Nephron (organoid): ENCODE measurements around the gene COL16A1.
A peak's percentile ranks its signal among the peaks of the same experiment; 100 is the strongest.

ENCODE experiments used
- H3K27ac Mint-ChIP-seq, 3 experiments: 2 replicates each; pipeline ENCODE4 v1.8.0; 2020; ENCODE audit warnings: mixed read lengths in 3 of 3, mild to moderate bottlenecking in 2 of 3, moderate library complexity in 1 of 3
- H3K27me3 Mint-ChIP-seq: 2 replicates; pipeline ENCODE4 v1.8.0; 2021; ENCODE audit warnings: low read depth, mild to moderate bottlenecking, moderate library complexity, mixed read lengths
- H3K36me3 Mint-ChIP-seq: 2 replicates; pipeline ENCODE4 v1.8.0; 2020; ENCODE audit warnings: low read depth, mixed read lengths
- H3K4me1 Mint-ChIP-seq: 2 replicates; pipeline ENCODE4 v1.8.0; 2020; ENCODE audit warnings: mixed read lengths
- H3K4me3 Mint-ChIP-seq, 3 experiments: 2 replicates each; pipeline ENCODE4 v1.8.0; 2020; ENCODE audit warnings: mild to moderate bottlenecking in 3 of 3, mixed read lengths in 3 of 3, moderate library complexity in 2 of 3
- H3K9me3 Mint-ChIP-seq: 2 replicates; pipeline ENCODE4 v1.8.0; 2020; ENCODE audit warnings: mixed read lengths
- CTCF ChIP-seq, 3 experiments: fragments of 200-600 bp; sonication (generic); IDR thresholded peaks; one replicate each; pipeline ENCODE4 v1.5.0; 2021; ENCODE audit warnings: antibody characterized with exemption in 3 of 3; ENCODE audit not compliant: unreplicated experiment in 3 of 3

Gene COL16A1

GRCh38 chr1:31655104-31655503, 48.7 kb downstream of the COL16A1 start:
- H3K27ac Mint-ChIP-seq: peak overlapping the region in 2 of 3 experiments; percentile 17 to 23
- H3K9me3 Mint-ChIP-seq: no peaks in the 10 kb centered on the region
- no peak overlapping the region for H3K4me3 Mint-ChIP-seq
- peaks cover 20% of the 10 kb centered on the region for H3K4me1 Mint-ChIP-seq
- TF ChIP-seq CTCF (IDR thresholded peaks at IDR 0.05; ENCODE audit: unreplicated experiment in 3 of 3): no peak
- H3K36me3 Mint-ChIP-seq: peaks cover 7% of the 10 kb centered on the region
- H3K27me3 Mint-ChIP-seq: peaks cover 6% of the 10 kb centered on the region

GRCh38 chr1:31654474-31654776, 49.4 kb downstream of the COL16A1 start:
- Mint-ChIP-seq H3K9me3 (no peaks in the 10 kb centered on the region), H3K27ac (peak overlapping the region in 1 of 3 experiments; percentile 17), H3K36me3 (peaks cover 7% of the 10 kb centered on the region), H3K4me3 (no peak overlapping the region), H3K4me1 (peaks cover 22% of the 10 kb centered on the region), H3K27me3 (peaks cover 3% of the 10 kb centered on the region)
- no peak for TF ChIP-seq CTCF (IDR thresholded peaks at IDR 0.05; ENCODE audit: unreplicated experiment in 3 of 3)

- TF ChIP-seq CTCF (IDR thresholded peaks at IDR 0.05; ENCODE audit: unreplicated experiment in 3 of 3): no peak
- H3K9me3 Mint-ChIP-seq: no peaks in the 10 kb centered on the region
- H3K27me3 Mint-ChIP-seq: peaks cover 3% of the 10 kb centered on the region
- H3K4me1 Mint-ChIP-seq: peaks cover 22% of the 10 kb centered on the region
- peak overlapping the region in 1 of 3 experiments; percentile 17 for H3K27ac Mint-ChIP-seq
- H3K4me3 Mint-ChIP-seq: no peak overlapping the region
- H3K36me3 Mint-ChIP-seq: peaks cover 7% of the 10 kb centered on the region
Measured at GRCh38 chr1:31653717-31654473, 49.9 kb downstream of the COL16A1 start.

- Mint-ChIP-seq H3K9me3 (no peaks in the 10 kb centered on the region), H3K27me3 (peaks cover 1% of the 10 kb centered on the region), H3K4me1 (peaks cover 22% of the 10 kb centered on the region), H3K4me3 (no peak overlapping the region), H3K36me3 (peaks cover 7% of the 10 kb centered on the region), H3K27ac (peak overlapping the region in 2 of 3 experiments; percentile 17 to 35)
- TF ChIP-seq CTCF (IDR thresholded peaks at IDR 0.05; ENCODE audit: unreplicated experiment in 3 of 3): no peak
Measured at GRCh38 chr1:31652891-31653499, 50.8 kb downstream of the COL16A1 start.

- Mint-ChIP-seq H3K4me1 (peaks cover 29% of the 10 kb centered on the region), H3K27ac (peak overlapping the region in 2 of 3 experiments; percentile 63 to 85), H3K36me3 (peaks cover 7% of the 10 kb centered on the region), H3K9me3 (no peaks in the 10 kb centered on the region), H3K27me3 (no peaks in the 10 kb centered on the region), H3K4me3 (no peak overlapping the region)
- no peak for TF ChIP-seq CTCF (IDR thresholded peaks at IDR 0.05; ENCODE audit: unreplicated experiment in 3 of 3)
Measured at GRCh38 chr1:31651766-31652165, 52.1 kb downstream of the COL16A1 start.

- Mint-ChIP-seq H3K4me3 (no peak overlapping the region), H3K27ac (peak overlapping the region in 2 of 3 experiments; percentile 84 to 85), H3K27me3 (no peaks in the 10 kb centered on the region), H3K4me1 (peaks cover 35% of the 10 kb centered on the region), H3K36me3 (peaks cover 7% of the 10 kb centered on the region), H3K9me3 (no peaks in the 10 kb centered on the region)
- no peak for TF ChIP-seq CTCF (IDR thresholded peaks at IDR 0.05; ENCODE audit: unreplicated experiment in 3 of 3)
Measured at GRCh38 chr1:31651089-31651420, 52.8 kb downstream of the COL16A1 start.
